ENCODE measurements around the gene HOMER2. TPM values are rescaled to one million over a fixed set of nuclear protein-coding genes. Genes with fewer than 3 reads are reported as not detected.

The HOMER2 gene
- total and polyA plus RNA-seq, 10 donors = 2.1 to 24.3 (median 11.7) TPM

DNA sequence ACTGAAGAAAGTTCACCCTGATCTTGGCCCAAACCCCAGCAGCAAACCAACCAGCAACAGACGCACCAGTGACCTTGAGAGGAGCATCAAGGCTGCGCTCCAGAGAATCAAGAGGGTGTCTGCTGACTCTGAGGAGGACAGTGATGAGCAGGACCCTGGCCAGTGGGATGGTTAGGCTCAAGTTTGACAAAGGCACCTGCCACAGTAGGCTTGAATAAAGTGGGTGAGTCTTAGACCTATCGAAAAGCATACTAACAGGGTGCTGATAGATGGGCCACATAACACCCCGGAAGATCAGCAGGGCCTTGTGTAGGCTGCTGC, 119.2 kb downstream of the HOMER2 start:
- Histone ChIP-seq H3K4me1 (peaks cover 0 to 16% (median 5%) of the 10 kb centered on the region in 6 donors), H3K9me3 (no peaks in the 10 kb centered on the region), H3K27me3 (replicated peaks in 1 of 7) (no peaks in the 10 kb centered on the region), H3K27ac (peak overlapping the region in 1 of 8 donors; percentile 0), H3K4me3 (no peak overlapping the region), H3K36me3 (peaks cover 12 to 100% (median 92%) of the 10 kb centered on the region in 6 donors)
- TF ChIP-seq POLR2A (IDR thresholded peaks at IDR 0.05) = no peak
- TF ChIP-seq POLR2AphosphoS5 (IDR thresholded peaks at IDR 0.05) = no peak
- TF ChIP-seq, protein P1, sequence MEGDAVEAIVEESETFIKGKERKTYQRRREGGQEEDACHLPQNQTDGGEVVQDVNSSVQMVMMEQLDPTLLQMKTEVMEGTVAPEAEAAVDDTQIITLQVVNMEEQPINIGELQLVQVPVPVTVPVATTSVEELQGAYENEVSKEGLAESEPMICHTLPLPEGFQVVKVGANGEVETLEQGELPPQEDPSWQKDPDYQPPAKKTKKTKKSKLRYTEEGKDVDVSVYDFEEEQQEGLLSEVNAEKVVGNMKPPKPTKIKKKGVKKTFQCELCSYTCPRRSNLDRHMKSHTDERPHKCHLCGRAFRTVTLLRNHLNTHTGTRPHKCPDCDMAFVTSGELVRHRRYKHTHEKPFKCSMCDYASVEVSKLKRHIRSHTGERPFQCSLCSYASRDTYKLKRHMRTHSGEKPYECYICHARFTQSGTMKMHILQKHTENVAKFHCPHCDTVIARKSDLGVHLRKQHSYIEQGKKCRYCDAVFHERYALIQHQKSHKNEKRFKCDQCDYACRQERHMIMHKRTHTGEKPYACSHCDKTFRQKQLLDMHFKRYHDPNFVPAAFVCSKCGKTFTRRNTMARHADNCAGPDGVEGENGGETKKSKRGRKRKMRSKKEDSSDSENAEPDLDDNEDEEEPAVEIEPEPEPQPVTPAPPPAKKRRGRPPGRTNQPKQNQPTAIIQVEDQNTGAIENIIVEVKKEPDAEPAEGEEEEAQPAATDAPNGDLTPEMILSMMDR (IDR thresholded peaks at IDR 0.05 in 8 of 11, conservative IDR thresholded peaks at IDR 0.05 in 3 of 11) = no peak
- DNase-seq = no peak
- 85 to 99% (median 95%) methylated on average over 4 of the region's 4 CpGs for WGBS, 5 donors
- intact Hi-C loops (cut with DNase I; ENCODE audit: low total_unique reads) = no loop called here

DNA sequence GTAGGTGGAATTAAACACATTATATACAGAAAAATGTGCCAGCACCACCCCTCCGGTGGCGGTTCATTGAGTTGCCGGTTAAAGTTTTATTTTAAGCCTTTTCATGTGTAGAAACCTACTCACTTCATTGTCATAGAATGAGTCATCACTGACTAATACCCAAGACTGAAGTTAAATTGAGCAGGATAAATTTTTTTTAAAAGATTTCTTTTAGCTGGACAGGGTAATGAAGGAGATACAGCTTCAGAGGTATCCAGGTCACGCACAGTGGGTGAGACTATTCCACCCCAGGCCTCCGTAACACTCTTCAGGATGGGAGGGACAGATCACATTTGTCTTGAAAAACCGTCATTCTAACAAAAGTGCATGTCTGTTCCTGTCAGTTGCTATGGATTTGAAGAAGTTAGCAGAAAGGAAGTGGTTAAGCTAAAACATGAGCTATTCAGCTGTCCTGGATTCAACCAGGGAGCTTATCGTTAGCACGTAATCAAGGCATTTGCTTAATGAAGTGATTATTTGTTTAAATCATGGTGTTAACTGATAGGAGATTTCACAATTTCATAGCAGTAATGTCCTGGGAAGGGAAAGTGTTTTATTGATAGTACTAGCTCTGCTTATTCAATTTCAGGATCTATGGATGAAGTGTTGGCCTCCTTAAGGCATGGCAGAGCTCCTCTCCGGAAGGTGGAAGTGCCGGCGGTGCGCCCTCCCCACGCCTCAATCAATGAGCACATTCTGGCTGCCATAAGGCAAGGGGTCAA, 119.7 kb downstream of the HOMER2 start:
- intact Hi-C loops (cut with DNase I; ENCODE audit: low total_unique reads) = no loop called here
- no peak for DNase-seq
- Histone ChIP-seq H3K4me3 (no peak overlapping the region), H3K27ac (peak overlapping the region in 1 of 8 donors; percentile 0), H3K9me3 (no peaks in the 10 kb centered on the region), H3K27me3 (replicated peaks in 1 of 7) (no peaks in the 10 kb centered on the region), H3K36me3 (peaks cover 12 to 100% (median 96%) of the 10 kb centered on the region in 6 donors), H3K4me1 (peaks cover 0 to 16% (median 5%) of the 10 kb centered on the region in 6 donors)
- no peak for TF ChIP-seq POLR2A (IDR thresholded peaks at IDR 0.05)
- no peak for TF ChIP-seq POLR2AphosphoS5 (IDR thresholded peaks at IDR 0.05)
- TF ChIP-seq, protein P1 (IDR thresholded peaks at IDR 0.05 in 8 of 11, conservative IDR thresholded peaks at IDR 0.05 in 3 of 11) = no peak
- WGBS, 5 donors = 45 to 61% (median 55%) methylated on average over 13 of the region's 13 CpGs

DNA sequence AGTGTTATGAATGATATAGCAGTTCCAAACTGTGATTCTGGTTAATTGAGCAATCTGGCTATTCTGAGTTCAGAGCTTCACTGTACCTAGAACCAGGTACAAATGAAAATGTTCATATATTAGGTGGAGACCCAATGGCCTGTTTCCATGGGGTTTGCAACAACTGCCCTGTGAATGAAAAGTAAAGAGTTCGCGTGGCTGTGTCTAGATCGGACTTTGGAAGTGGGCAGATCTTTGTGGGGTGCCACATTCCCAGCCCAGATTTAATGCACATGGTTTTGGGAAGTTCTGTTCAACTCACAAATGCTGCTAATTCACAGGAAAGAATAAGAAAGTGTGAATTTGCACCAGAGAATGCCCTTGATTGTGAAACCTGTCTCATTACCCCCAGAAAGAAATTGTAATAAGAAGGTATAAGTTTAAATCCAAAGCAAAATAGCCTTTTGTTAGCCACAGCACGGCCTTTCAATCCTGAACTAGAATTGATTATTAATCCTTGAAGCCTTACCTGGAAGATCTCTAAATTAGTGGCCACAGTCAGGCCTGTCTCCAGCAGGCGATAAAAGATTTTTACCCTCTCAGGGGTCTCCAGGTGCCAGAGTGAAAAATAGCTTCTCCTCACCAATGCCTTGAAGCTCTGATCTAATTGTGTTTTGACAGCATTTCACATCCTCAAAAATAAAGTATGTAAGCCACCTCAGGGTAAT, 120.5 kb downstream of the HOMER2 start:
- Histone ChIP-seq H3K4me1 (peaks cover 0 to 16% (median 5%) of the 10 kb centered on the region in 6 donors), H3K36me3 (peaks cover 12 to 100% (median 100%) of the 10 kb centered on the region in 6 donors), H3K4me3 (no peak overlapping the region), H3K27me3 (replicated peaks in 1 of 7) (no peaks in the 10 kb centered on the region), H3K9me3 (no peaks in the 10 kb centered on the region), H3K27ac (no peak overlapping the region)
- intact Hi-C loops (cut with DNase I; ENCODE audit: low total_unique reads) = no loop called here
- 84 to 91% (median 88%) methylated on average over 5 of the region's 5 CpGs for WGBS, 5 donors
- no peak for DNase-seq
- TF ChIP-seq, protein P1 (IDR thresholded peaks at IDR 0.05 in 8 of 11, conservative IDR thresholded peaks at IDR 0.05 in 3 of 11) = no peak
- TF ChIP-seq POLR2A (IDR thresholded peaks at IDR 0.05) = no peak
- no peak for TF ChIP-seq POLR2AphosphoS5 (IDR thresholded peaks at IDR 0.05)
